ENCODE measurements around the gene MARCKS. TPM values are rescaled to one million over a fixed set of nuclear protein-coding genes. Genes with fewer than 3 reads are reported as not detected.

The MARCKS gene, protein sequence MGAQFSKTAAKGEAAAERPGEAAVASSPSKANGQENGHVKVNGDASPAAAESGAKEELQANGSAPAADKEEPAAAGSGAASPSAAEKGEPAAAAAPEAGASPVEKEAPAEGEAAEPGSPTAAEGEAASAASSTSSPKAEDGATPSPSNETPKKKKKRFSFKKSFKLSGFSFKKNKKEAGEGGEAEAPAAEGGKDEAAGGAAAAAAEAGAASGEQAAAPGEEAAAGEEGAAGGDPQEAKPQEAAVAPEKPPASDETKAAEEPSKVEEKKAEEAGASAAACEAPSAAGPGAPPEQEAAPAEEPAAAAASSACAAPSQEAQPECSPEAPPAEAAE
- polyA plus RNA-seq (299 and 369 TPM in 2 replicates), polyA minus RNA-seq (309 and 342 TPM in 2 replicates)

DNA sequence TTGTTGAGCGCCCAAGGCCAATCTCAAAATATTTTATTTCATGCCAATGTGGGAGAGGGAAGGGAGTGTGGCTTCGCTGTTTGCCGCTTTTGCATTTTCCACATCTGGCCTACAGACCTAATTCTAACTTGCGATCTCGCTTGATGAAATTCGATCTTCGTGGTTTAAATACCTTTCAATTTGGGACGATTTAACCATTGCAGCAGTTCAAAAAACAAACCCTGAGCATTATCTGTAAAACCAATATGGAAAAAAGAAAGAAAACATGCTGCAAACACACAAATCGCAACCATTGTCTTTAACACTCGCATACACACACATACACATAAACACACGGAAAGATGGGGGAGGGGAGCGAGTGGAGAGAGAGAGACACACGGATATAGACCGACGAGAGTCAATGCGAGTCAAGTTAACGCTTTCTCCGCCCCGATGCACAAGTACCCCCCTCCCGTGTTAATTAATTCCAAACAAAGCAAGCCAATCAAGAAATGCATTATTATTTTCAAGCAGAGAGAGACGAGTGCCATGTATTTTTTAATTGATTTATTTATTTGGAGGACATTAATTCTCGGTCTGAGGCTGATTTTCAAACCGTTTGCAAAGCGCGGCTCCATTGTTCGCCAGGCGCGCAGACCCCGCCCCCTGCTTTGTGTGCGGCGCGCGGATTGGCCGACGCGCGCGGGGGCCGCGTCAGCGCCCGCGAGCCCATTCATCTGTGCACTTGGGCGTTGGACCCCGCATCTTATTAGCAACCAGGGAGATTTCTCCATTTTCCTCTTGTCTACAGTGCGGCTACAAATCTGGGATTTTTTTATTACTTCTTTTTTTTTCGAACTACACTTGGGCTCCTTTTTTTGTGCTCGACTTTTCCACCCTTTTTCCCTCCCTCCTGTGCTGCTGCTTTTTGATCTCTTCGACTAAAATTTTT is at the start of gene MARCKS:
TSS of gene MARCKS (plus strand) at position 721 of the 931 bp plus-strand sequence. CDS start 401 bp downstream, outside the sequence.
- Histone ChIP-seq H3K79me2 (replicated peaks; ENCODE audit: insufficient read depth, low read length) (peaks cover 50% of the 10 kb centered on the region), H3K4me2 (ENCODE audit: low read length) (peak within 1 kb of the TSS; percentile 94), H3K27ac (ENCODE audit: low read length) (peak within 1 kb of the TSS; percentile 100), H3F3A (ENCODE audit: insufficient read depth, low read length, poor library complexity, severe bottlenecking) (peaks cover 9% of the 10 kb centered on the region), H3K27me3 (ENCODE audit: insufficient read depth, low read depth, low read length) (no peaks in the 10 kb centered on the region), H3K4me3 (ENCODE audit: low read length) (peak within 1 kb of the TSS; percentile 85), H2AFZ (ENCODE audit: low read depth, low read length) (peak within 1 kb of the TSS; percentile 71), H3K9me3 (ENCODE audit: low read length) (no peaks in the 10 kb centered on the region), H3K9ac (ENCODE audit: low read length) (peak within 1 kb of the TSS; percentile 100), H4K20me1 (ENCODE audit: insufficient read depth) (peaks cover 12% of the 10 kb centered on the region), H3K9me2 (ENCODE audit: insufficient read depth, low read length) (no peaks in the 10 kb centered on the region), H3K36me3 (ENCODE audit: insufficient read depth, low read length) (no peaks in the 10 kb centered on the region)
- TF ChIP-seq EZH2 (IDR thresholded peaks at IDR 0.05; ENCODE audit: borderline replicate concordance, insufficient read depth, low read length, poor library complexity, severe bottlenecking), result no peak
- peak; percentile 95 for TF ChIP-seq TAF1 (IDR thresholded peaks at IDR 0.05; ENCODE audit: low read depth)
- peak; percentile 66 for TF ChIP-seq RAD21 (conservative IDR thresholded peaks at IDR 0.05)
- peak; percentile 19 for TF ChIP-seq MXI1 (conservative IDR thresholded peaks at IDR 0.05; ENCODE audit: poor library complexity, severe bottlenecking)
- TF ChIP-seq POLR2AphosphoS5 (IDR thresholded peaks at IDR 0.05), result peak; percentile 94
- TF ChIP-seq, protein P1, sequence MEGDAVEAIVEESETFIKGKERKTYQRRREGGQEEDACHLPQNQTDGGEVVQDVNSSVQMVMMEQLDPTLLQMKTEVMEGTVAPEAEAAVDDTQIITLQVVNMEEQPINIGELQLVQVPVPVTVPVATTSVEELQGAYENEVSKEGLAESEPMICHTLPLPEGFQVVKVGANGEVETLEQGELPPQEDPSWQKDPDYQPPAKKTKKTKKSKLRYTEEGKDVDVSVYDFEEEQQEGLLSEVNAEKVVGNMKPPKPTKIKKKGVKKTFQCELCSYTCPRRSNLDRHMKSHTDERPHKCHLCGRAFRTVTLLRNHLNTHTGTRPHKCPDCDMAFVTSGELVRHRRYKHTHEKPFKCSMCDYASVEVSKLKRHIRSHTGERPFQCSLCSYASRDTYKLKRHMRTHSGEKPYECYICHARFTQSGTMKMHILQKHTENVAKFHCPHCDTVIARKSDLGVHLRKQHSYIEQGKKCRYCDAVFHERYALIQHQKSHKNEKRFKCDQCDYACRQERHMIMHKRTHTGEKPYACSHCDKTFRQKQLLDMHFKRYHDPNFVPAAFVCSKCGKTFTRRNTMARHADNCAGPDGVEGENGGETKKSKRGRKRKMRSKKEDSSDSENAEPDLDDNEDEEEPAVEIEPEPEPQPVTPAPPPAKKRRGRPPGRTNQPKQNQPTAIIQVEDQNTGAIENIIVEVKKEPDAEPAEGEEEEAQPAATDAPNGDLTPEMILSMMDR (IDR thresholded peaks at IDR 0.05; ENCODE audit: poor library complexity, severe bottlenecking), result no peak
- TF ChIP-seq EP300 (conservative IDR thresholded peaks at IDR 0.05; ENCODE audit: poor library complexity, severe bottlenecking), result peak; percentile 85
- no peak for TF ChIP-seq REST (IDR thresholded peaks at IDR 0.05; ENCODE audit: borderline replicate concordance)
- peak; percentile 62 for TF ChIP-seq SMC3 (conservative IDR thresholded peaks at IDR 0.05; ENCODE audit: poor library complexity)

DNA sequence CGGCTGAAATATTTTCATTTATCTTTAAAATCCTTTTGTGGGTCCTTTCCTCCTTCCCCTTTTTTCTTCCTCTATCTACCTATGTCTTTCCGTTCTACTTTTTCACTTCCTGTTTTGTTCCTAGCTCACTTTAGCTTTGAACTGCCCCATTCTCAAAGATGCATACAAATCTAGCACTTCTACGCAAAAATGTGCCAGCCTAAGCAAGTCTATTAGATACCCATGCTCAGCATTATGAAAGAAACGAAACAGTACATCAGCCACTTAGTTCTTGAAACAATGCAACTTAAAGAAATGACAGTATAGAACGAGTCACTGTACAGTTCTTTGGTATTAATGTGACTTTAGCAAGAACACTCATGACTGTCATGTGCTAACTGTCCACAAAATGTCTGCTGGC is 47.3 kb upstream of the MARCKS start:
- no peak overlapping the region for H3K4me2 ChIP-seq (ENCODE audit: low read length)
- H3K36me3 ChIP-seq (ENCODE audit: insufficient read depth, low read length), result no peaks in the 10 kb centered on the region
- no peaks in the 10 kb centered on the region for H3K9me3 ChIP-seq (ENCODE audit: low read length)
- TF ChIP-seq EP300 (conservative IDR thresholded peaks at IDR 0.05; ENCODE audit: poor library complexity, severe bottlenecking), result no peak
- TF ChIP-seq SMC3 (conservative IDR thresholded peaks at IDR 0.05; ENCODE audit: poor library complexity), result no peak
- no peak for TF ChIP-seq EZH2 (IDR thresholded peaks at IDR 0.05; ENCODE audit: borderline replicate concordance, insufficient read depth, low read length, poor library complexity, severe bottlenecking)
- TF ChIP-seq TAF1 (IDR thresholded peaks at IDR 0.05; ENCODE audit: low read depth), result no peak
- no peak for TF ChIP-seq MXI1 (conservative IDR thresholded peaks at IDR 0.05; ENCODE audit: poor library complexity, severe bottlenecking)
- no peak overlapping the region for H3K27ac ChIP-seq (ENCODE audit: low read length)
- H3K9me2 ChIP-seq (ENCODE audit: insufficient read depth, low read length), result no peaks in the 10 kb centered on the region
- no peaks in the 10 kb centered on the region for H3F3A ChIP-seq (ENCODE audit: insufficient read depth, low read length, poor library complexity, severe bottlenecking)
- H3K79me2 ChIP-seq (replicated peaks; ENCODE audit: insufficient read depth, low read length), result no peaks in the 10 kb centered on the region
- H3K9ac ChIP-seq (ENCODE audit: low read length), result no peak overlapping the region
- H3K4me3 ChIP-seq (ENCODE audit: low read length), result no peak overlapping the region
- no peak overlapping the region for H2AFZ ChIP-seq (ENCODE audit: low read depth, low read length)
- H3K27me3 ChIP-seq (ENCODE audit: insufficient read depth, low read depth, low read length), result no peaks in the 10 kb centered on the region
- no peaks in the 10 kb centered on the region for H4K20me1 ChIP-seq (ENCODE audit: insufficient read depth)
